Fibroblast of skin of left biceps (primary cell): ENCODE results near the gene LEPROT.

Experiments
- DNase-seq, 2 experiments: peaks; one replicate each; pipeline ENCODE4 v3.0.0-alpha.2; 2013; ENCODE audit warnings: low read depth in 2 of 2

The LEPROT gene

GRCh38 chr1:65477414-65478378, 57.2 kb downstream of the LEPROT start:
- no peak for DNase-seq

GRCh38 chr1:65478379-65479026, 58.0 kb downstream of the LEPROT start:
- DNase-seq: no peak

GRCh38 chr1:65479554-65480204, 59.2 kb downstream of the LEPROT start:
- DNase-seq: no peak

- no peak for DNase-seq
Measured at GRCh38 chr1:65480684-65481405, 60.4 kb downstream of the LEPROT start.

- DNase-seq: no peak
Measured at GRCh38 chr1:65483993-65484754, 63.7 kb downstream of the LEPROT start.
